Suprapubic skin (tissue), 4 donors: ENCODE results near the gene PIP5K1A. TPM values are rescaled to one million over a fixed set of nuclear protein-coding genes. Genes with fewer than 3 reads are reported as not detected.
"Not testable (repeated sequence)": the region's sequence is repeated elsewhere in the genome, so short reads cannot be mapped to it uniquely, and the experiment has no call there.

Experiments
- DNase-seq, 2 donors: peaks; one replicate each; pipeline ENCODE4 v3.0.0-alpha.2; 2019; ENCODE audit warnings: low spot score in 2 of 2
- H3K27ac ChIP-seq: fragments of 200-600 bp; sonication (generic); one replicate; pipeline ENCODE4 v1.5.1; 2019
- H3K27me3 ChIP-seq: fragments of 200-600 bp; sonication (generic); one replicate; pipeline ENCODE4 v1.5.1; 2019
- H3K36me3 ChIP-seq: fragments of 200-600 bp; sonication (generic); one replicate; pipeline ENCODE4 v1.5.1; 2019
- H3K4me1 ChIP-seq: fragments of 200-600 bp; sonication (generic); one replicate; pipeline ENCODE4 v1.5.1; 2019
- H3K4me3 ChIP-seq: fragments of 200-600 bp; sonication (generic); one replicate; pipeline ENCODE4 v1.5.1; 2019; ENCODE audit warnings: mild to moderate bottlenecking
- H3K9me3 ChIP-seq: fragments of 200-600 bp; sonication (generic); one replicate; pipeline ENCODE4 v1.5.1; 2019
- CTCF ChIP-seq, 2 donors: fragments of 200-600 bp in 1 of 2; fragments of 450-650 bp in 1 of 2; sonication (generic) in 1 of 2; IDR thresholded peaks; one replicate each; pipeline ENCODE4 v1.5.1; 2016 to 2019; ENCODE audit warnings: antibody characterized with exemption in 2 of 2, mild to moderate bottlenecking in 1 of 2, moderate library complexity in 1 of 2
- EP300 ChIP-seq: sonication (generic); formaldehyde crosslinking; IDR thresholded peaks from one replicate; pipeline ENCODE4 v1.6.1; 2017; ENCODE audit warnings: antibody characterized with exemption
- POLR2A ChIP-seq, 2 donors: fragments of 450-650 bp; IDR thresholded peaks; one replicate each; pipeline ENCODE4 v1.6.1; 2017; ENCODE audit warnings: antibody characterized with exemption in 2 of 2, mild to moderate bottlenecking in 2 of 2, moderate library complexity in 2 of 2
- POLR2AphosphoS5 ChIP-seq, 3 donors: sonication (generic); formaldehyde crosslinking; IDR thresholded peaks; one replicate each; pipeline ENCODE4 v1.6.1; 2017; ENCODE audit warnings: antibody characterized with exemption in 3 of 3
- WGBS: methylation state at CpG from one replicate; pipeline ENCODE4 v1.1.5; 2018; 5-methylcytosine and 5-hydroxymethylcytosine counted together
- total RNA-seq, 4 donors: library from RNA; depleted of rRNA; stranded (reverse); fragments of >200 nt; gene quantifications; one replicate each; pipeline ENCODE4 v1.1.0, GENCODE V29; 2016

The PIP5K1A gene
- total RNA-seq, 4 donors from 2014 or later: 41.6 to 120 (median 51.6) TPM

DNA sequence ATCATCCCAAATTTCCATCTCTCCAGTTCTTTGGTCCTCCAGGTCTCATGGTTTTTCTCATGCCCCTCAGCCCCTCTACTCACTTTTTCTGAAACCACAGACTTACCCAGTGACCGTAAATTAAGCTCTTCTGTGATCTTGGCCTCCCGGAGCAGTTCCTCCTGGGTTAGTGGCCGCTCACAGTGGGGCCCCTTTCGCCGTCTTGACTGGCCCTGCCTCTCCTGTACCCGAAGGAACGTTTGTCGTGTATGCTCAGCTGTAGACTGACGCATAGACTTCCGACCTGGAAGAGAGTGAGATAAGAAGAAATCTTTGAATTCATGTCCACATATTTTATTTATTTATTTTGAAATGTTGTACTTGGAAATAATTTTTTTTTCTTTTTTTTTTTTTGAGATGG is 14.1 kb upstream of the PIP5K1A start:
- peaks cover 14% of the 10 kb centered on the region for H3K4me1 ChIP-seq
- no peaks in the 10 kb centered on the region for H3K27me3 ChIP-seq
- 94% methylated on average over 10 of the region's 10 CpGs for WGBS
- peaks cover 69% of the 10 kb centered on the region for H3K36me3 ChIP-seq
- no peak overlapping the region for H3K27ac ChIP-seq
- no peak for DNase-seq
- no peak for TF ChIP-seq POLR2AphosphoS5 (IDR thresholded peaks at IDR 0.05)
- no peak for TF ChIP-seq EP300
- no peak for TF ChIP-seq CTCF (IDR thresholded peaks at IDR 0.05)
- TF ChIP-seq POLR2A (IDR thresholded peaks at IDR 0.05): no peak
- no peaks in the 10 kb centered on the region for H3K9me3 ChIP-seq
- no peak overlapping the region for H3K4me3 ChIP-seq

GRCh38 chr1:151187205-151187604 is 11.1 kb upstream of the PIP5K1A start:
- no peaks in the 10 kb centered on the region for H3K9me3 ChIP-seq
- H3K27ac ChIP-seq: no peak overlapping the region
- no peaks in the 10 kb centered on the region for H3K27me3 ChIP-seq
- H3K4me3 ChIP-seq: no peak overlapping the region
- WGBS: 72% methylated on average over 1 of the region's 1 CpG
- no peak for DNase-seq
- TF ChIP-seq POLR2A (IDR thresholded peaks at IDR 0.05): no peak
- TF ChIP-seq CTCF (IDR thresholded peaks at IDR 0.05): no peak
- no peak for TF ChIP-seq EP300
- TF ChIP-seq POLR2AphosphoS5 (IDR thresholded peaks at IDR 0.05): no peak
- H3K36me3 ChIP-seq: peaks cover 39% of the 10 kb centered on the region
- peaks cover 24% of the 10 kb centered on the region for H3K4me1 ChIP-seq

DNA sequence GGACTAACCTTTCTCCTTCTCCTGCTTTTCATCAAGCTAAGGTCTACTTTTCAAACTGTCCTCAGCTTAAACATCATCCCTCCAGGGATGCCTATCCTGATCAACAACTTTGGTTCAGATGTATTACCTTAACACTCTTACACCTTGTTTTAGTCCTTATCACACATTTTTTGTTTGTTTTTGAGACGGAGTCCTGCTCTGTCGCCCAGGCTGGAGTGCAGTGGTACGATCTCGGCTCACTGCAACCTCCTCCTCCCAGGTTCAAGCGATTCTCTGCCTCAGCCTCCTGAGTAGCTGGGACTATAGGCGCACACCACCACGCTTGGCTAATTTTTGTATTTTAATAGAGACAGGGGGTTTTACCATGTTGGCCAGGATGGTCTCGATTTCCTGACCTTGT is 9.7 kb upstream of the PIP5K1A start:
- 81% methylated on average over 8 of the region's 8 CpGs for WGBS
- H3K36me3 ChIP-seq: peaks cover 24% of the 10 kb centered on the region
- peaks cover 24% of the 10 kb centered on the region for H3K4me1 ChIP-seq
- not testable (repeated sequence) for DNase-seq, H3K27me3 ChIP-seq, H3K27ac ChIP-seq, H3K9me3 ChIP-seq
- H3K4me3 ChIP-seq: peak overlapping the region; percentile 81

- Histone ChIP-seq H3K27me3 (no peaks in the 10 kb centered on the region), H3K4me3 (peak within 1 kb of the TSS; percentile 81), H3K36me3 (peaks cover 12% of the 10 kb centered on the region), H3K9me3 (no peaks in the 10 kb centered on the region), H3K4me1 (peaks cover 30% of the 10 kb centered on the region), H3K27ac (peak within 1 kb of the TSS; percentile 88)
- no peak for TF ChIP-seq EP300
- TF ChIP-seq CTCF (IDR thresholded peaks at IDR 0.05): no peak
- no peak for TF ChIP-seq POLR2A (IDR thresholded peaks at IDR 0.05)
- TF ChIP-seq POLR2AphosphoS5 (IDR thresholded peaks at IDR 0.05): peak in 2 of 3 donors; percentile 18 to 56
- WGBS: under 1% methylated on average over 42 of the region's 42 CpGs
- DNase-seq: peak; percentile 91 to 92
These were observed 8.5 kb upstream of the PIP5K1A start, which contains the start of gene VPS72 for GRCh38 chr1:151189637-151190445. TSS of gene VPS72 (minus strand) at chr1:151190197. CDS start at chr1:151190121, 76 bp downstream.

DNA sequence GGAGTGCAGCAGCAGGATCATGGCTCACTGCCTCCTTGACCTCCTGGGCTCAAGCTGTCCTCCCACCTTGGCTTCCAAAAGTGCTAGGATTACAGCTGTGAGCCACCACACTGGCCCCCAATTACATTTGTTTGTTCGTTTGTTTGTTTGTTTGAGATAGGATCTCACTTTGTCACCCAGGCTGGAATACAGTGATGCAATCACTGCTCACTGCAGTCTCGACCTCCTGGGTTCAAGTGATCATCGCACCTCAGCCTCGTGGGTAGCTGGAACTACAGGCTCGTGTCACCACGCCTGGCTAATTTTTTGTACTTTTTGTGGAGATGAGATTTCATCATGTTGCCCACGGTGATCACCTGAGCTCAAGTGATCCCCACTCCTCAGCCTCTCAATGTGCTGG is 6.3 kb upstream of the PIP5K1A start:
- no peaks in the 10 kb centered on the region for H3K36me3 ChIP-seq
- 85% methylated on average over 7 of the region's 7 CpGs for WGBS
- no peaks in the 10 kb centered on the region for H3K27me3 ChIP-seq
- H3K9me3 ChIP-seq: no peaks in the 10 kb centered on the region
- no peak for TF ChIP-seq EP300
- no peak for TF ChIP-seq POLR2A (IDR thresholded peaks at IDR 0.05)
- TF ChIP-seq CTCF (IDR thresholded peaks at IDR 0.05): no peak
- no peak for TF ChIP-seq POLR2AphosphoS5 (IDR thresholded peaks at IDR 0.05)
- H3K4me1 ChIP-seq: peaks cover 42% of the 10 kb centered on the region
- DNase-seq: peak in 1 of 2 donors; percentile 18
- H3K4me3 ChIP-seq: no peak overlapping the region
- H3K27ac ChIP-seq: no peak overlapping the region
